ENCODE results near the gene ADCK2.
"Not testable (repeated sequence)": the region's sequence is repeated elsewhere in the genome, so short reads cannot be mapped to it uniquely, and the experiment has no call there.

Gene ADCK2

GRCh38 chr7:140667476-140667875, 5.3 kb upstream of the ADCK2 start:
- Histone ChIP-seq H3K27me3 (replicated peaks in 2 of 5; ENCODE audit: control insufficient read depth in 4 of 5, insufficient read depth in 5 of 5, low read length in 4 of 5) (no peaks in the 10 kb centered on the region), H3K4me3 (ENCODE audit: control insufficient read depth in 1 of 7, extremely low read depth in 1 of 7, insufficient read depth in 4 of 7, low read depth in 2 of 7, low read length in 6 of 7) (no peak overlapping the region), H3K9me3 (ENCODE audit: control extremely low read depth in 1 of 5, control insufficient read depth in 4 of 5, insufficient read depth in 2 of 5, low read depth in 1 of 5, low read length in 4 of 5) (no peaks in the 10 kb centered on the region), H3K36me3 (ENCODE audit: control insufficient read depth in 4 of 4, insufficient read depth in 4 of 4, low read length in 3 of 4) (no peaks in the 10 kb centered on the region), H3K4me1 (ENCODE audit: control extremely low read depth in 1 of 4, control insufficient read depth in 4 of 4, insufficient read depth in 4 of 4, low read length in 3 of 4) (peaks cover 0 to 14% (median 0%) of the 10 kb centered on the region in 4 experiments), H3K27ac (ENCODE audit: insufficient read depth in 1 of 2, low read depth in 1 of 2, low read length in 2 of 2, poor library complexity in 1 of 2, severe bottlenecking in 2 of 2) (no peak overlapping the region)
- DNase-seq = no peak
- 88% methylated on average over 1 of the region's 1 CpG for WGBS (ENCODE audit: insufficient coverage)
- POLR2A ChIA-PET = no interaction called here
- CTCF ChIA-PET = no interaction called here

GRCh38 chr7:140668641-140669040, 4.1 kb upstream of the ADCK2 start:
- no peaks in the 10 kb centered on the region for H3K27me3 ChIP-seq (replicated peaks in 2 of 5; ENCODE audit: control insufficient read depth in 4 of 5, insufficient read depth in 5 of 5, low read length in 4 of 5)
- ChIA-PET POLR2A (no interaction called here), CTCF (interaction anchor here (0.8 to 2.2 kb wide), 3 partner anchors 12 to 28 kb away, joined by 3 to 5 read pairs (median 3); partner anchors contain the start of gene DENND2A)
- H3K27ac ChIP-seq (ENCODE audit: insufficient read depth in 1 of 2, low read depth in 1 of 2, low read length in 2 of 2, poor library complexity in 1 of 2, severe bottlenecking in 2 of 2) = no peak overlapping the region
- H3K9me3 ChIP-seq (ENCODE audit: control extremely low read depth in 1 of 5, control insufficient read depth in 4 of 5, insufficient read depth in 2 of 5, low read depth in 1 of 5, low read length in 4 of 5) = no peaks in the 10 kb centered on the region
- H3K36me3 ChIP-seq (ENCODE audit: control insufficient read depth in 4 of 4, insufficient read depth in 4 of 4, low read length in 3 of 4) = no peaks in the 10 kb centered on the region
- no peak overlapping the region for H3K4me3 ChIP-seq (ENCODE audit: control insufficient read depth in 1 of 7, extremely low read depth in 1 of 7, insufficient read depth in 4 of 7, low read depth in 2 of 7, low read length in 6 of 7)
- WGBS (ENCODE audit: insufficient coverage) = 0% methylated on average over 1 of the region's 1 CpG
- DNase-seq = peak in 1 of 3 donors; percentile 19
- H3K4me1 ChIP-seq (ENCODE audit: control extremely low read depth in 1 of 4, control insufficient read depth in 4 of 4, insufficient read depth in 4 of 4, low read length in 3 of 4) = peaks cover 0 to 19% (median 5%) of the 10 kb centered on the region in 4 experiments

- no peaks in the 10 kb centered on the region for H3K9me3 ChIP-seq (ENCODE audit: control extremely low read depth in 1 of 5, control insufficient read depth in 4 of 5, insufficient read depth in 2 of 5, low read depth in 1 of 5, low read length in 4 of 5)
- WGBS (ENCODE audit: insufficient coverage) = 93% methylated on average over 2 of the region's 3 CpGs
- H3K27me3 ChIP-seq (replicated peaks in 2 of 5; ENCODE audit: control insufficient read depth in 4 of 5, insufficient read depth in 5 of 5, low read length in 4 of 5) = no peaks in the 10 kb centered on the region
- peaks cover 0 to 27% (median 12%) of the 10 kb centered on the region in 4 experiments for H3K4me1 ChIP-seq (ENCODE audit: control extremely low read depth in 1 of 4, control insufficient read depth in 4 of 4, insufficient read depth in 4 of 4, low read length in 3 of 4)
- CTCF ChIA-PET = interaction anchor here (1.0 to 2.3 kb wide), 4 partner anchors 9 to 252 kb away, joined by 3 to 8 read pairs (median 4); partner anchors contain the start of gene DENND2A
- H3K4me3 ChIP-seq (ENCODE audit: control insufficient read depth in 1 of 7, extremely low read depth in 1 of 7, insufficient read depth in 4 of 7, low read depth in 2 of 7, low read length in 6 of 7) = no peak overlapping the region
- H3K27ac ChIP-seq (ENCODE audit: insufficient read depth in 1 of 2, low read depth in 1 of 2, low read length in 2 of 2, poor library complexity in 1 of 2, severe bottlenecking in 2 of 2) = no peak overlapping the region
- POLR2A ChIA-PET = interaction anchor here (0.6 kb wide), 1 partner anchor 250 kb away, joined by 4 read pairs; no protein-coding TSS in a partner anchor
- no peak for DNase-seq
- no peaks in the 10 kb centered on the region for H3K36me3 ChIP-seq (ENCODE audit: control insufficient read depth in 4 of 4, insufficient read depth in 4 of 4, low read length in 3 of 4)
These were observed 3.4 kb upstream of the ADCK2 start for GRCh38 chr7:140669352-140669751.

GRCh38 chr7:140669862-140670261, 2.9 kb upstream of the ADCK2 start:
- POLR2A ChIA-PET = interaction anchor here (0.6 kb wide), 1 partner anchor 250 kb away, joined by 4 read pairs; no protein-coding TSS in a partner anchor

GRCh38 chr7:140670343-140670935, 2.3 kb upstream of the ADCK2 start:
- no peaks in the 10 kb centered on the region for H3K9me3 ChIP-seq (ENCODE audit: control extremely low read depth in 1 of 5, control insufficient read depth in 4 of 5, insufficient read depth in 2 of 5, low read depth in 1 of 5, low read length in 4 of 5)
- WGBS (ENCODE audit: insufficient coverage) = 30% methylated on average over 2 of the region's 4 CpGs
- CTCF ChIA-PET = interaction anchor here (1.0 to 2.3 kb wide), 2 partner anchors 10 to 253 kb away, joined by 3 to 8 read pairs; no protein-coding TSS in a partner anchor
- no peaks in the 10 kb centered on the region for H3K27me3 ChIP-seq (replicated peaks in 2 of 5; ENCODE audit: control insufficient read depth in 4 of 5, insufficient read depth in 5 of 5, low read length in 4 of 5)
- H3K36me3 ChIP-seq (ENCODE audit: control insufficient read depth in 4 of 4, insufficient read depth in 4 of 4, low read length in 3 of 4) = no peaks in the 10 kb centered on the region
- POLR2A ChIA-PET = interaction anchor here (0.7 kb wide), 1 partner anchor 97 kb away, joined by 3 read pairs; no protein-coding TSS in a partner anchor
- H3K27ac ChIP-seq (ENCODE audit: insufficient read depth in 1 of 2, low read depth in 1 of 2, low read length in 2 of 2, poor library complexity in 1 of 2, severe bottlenecking in 2 of 2) = no peak overlapping the region
- peaks cover 0 to 36% (median 19%) of the 10 kb centered on the region in 4 experiments for H3K4me1 ChIP-seq (ENCODE audit: control extremely low read depth in 1 of 4, control insufficient read depth in 4 of 4, insufficient read depth in 4 of 4, low read length in 3 of 4)
- peak in 1 of 3 donors; percentile 33 for DNase-seq
- H3K4me3 ChIP-seq (ENCODE audit: control insufficient read depth in 1 of 7, extremely low read depth in 1 of 7, insufficient read depth in 4 of 7, low read depth in 2 of 7, low read length in 6 of 7) = no peak overlapping the region

More at GRCh38 chr7:140669862-140670261, 2.9 kb upstream of the ADCK2 start:
- not testable (repeated sequence) for H3K36me3 ChIP-seq (ENCODE audit: control insufficient read depth in 4 of 4, insufficient read depth in 4 of 4, low read length in 3 of 4); H3K27ac ChIP-seq (ENCODE audit: insufficient read depth in 1 of 2, low read depth in 1 of 2, low read length in 2 of 2, poor library complexity in 1 of 2, severe bottlenecking in 2 of 2); H3K9me3 ChIP-seq (ENCODE audit: control extremely low read depth in 1 of 5, control insufficient read depth in 4 of 5, insufficient read depth in 2 of 5, low read depth in 1 of 5, low read length in 4 of 5); DNase-seq; H3K27me3 ChIP-seq (replicated peaks in 2 of 5; ENCODE audit: control insufficient read depth in 4 of 5, insufficient read depth in 5 of 5, low read length in 4 of 5); H3K4me3 ChIP-seq (ENCODE audit: control insufficient read depth in 1 of 7, extremely low read depth in 1 of 7, insufficient read depth in 4 of 7, low read depth in 2 of 7, low read length in 6 of 7)
- WGBS (ENCODE audit: insufficient coverage) = 98% methylated on average over 9 of the region's 10 CpGs
- H3K4me1 ChIP-seq (ENCODE audit: control extremely low read depth in 1 of 4, control insufficient read depth in 4 of 4, insufficient read depth in 4 of 4, low read length in 3 of 4) = peaks cover 0 to 31% (median 14%) of the 10 kb centered on the region in 4 experiments
- CTCF ChIA-PET = interaction anchor here (1.0 to 2.3 kb wide), 3 partner anchors 9 to 253 kb away, joined by 3 to 8 read pairs (median 5); no protein-coding TSS in a partner anchor

- 92% methylated on average over 14 of the region's 15 CpGs for WGBS (ENCODE audit: insufficient coverage)
- ChIA-PET CTCF (no interaction called here), POLR2A (no interaction called here)
- H3K4me1 ChIP-seq (ENCODE audit: control extremely low read depth in 1 of 4, control insufficient read depth in 4 of 4, insufficient read depth in 4 of 4, low read length in 3 of 4) = peaks cover 0 to 45% (median 24%) of the 10 kb centered on the region in 4 experiments
- peaks cover 0 to 5% (median 0%) of the 10 kb centered on the region in 4 experiments for H3K36me3 ChIP-seq (ENCODE audit: control insufficient read depth in 4 of 4, insufficient read depth in 4 of 4, low read length in 3 of 4)
- DNase-seq = no peak
- H3K9me3 ChIP-seq (ENCODE audit: control extremely low read depth in 1 of 5, control insufficient read depth in 4 of 5, insufficient read depth in 2 of 5, low read depth in 1 of 5, low read length in 4 of 5) = no peaks in the 10 kb centered on the region
- H3K27me3 ChIP-seq (replicated peaks in 2 of 5; ENCODE audit: control insufficient read depth in 4 of 5, insufficient read depth in 5 of 5, low read length in 4 of 5) = no peaks in the 10 kb centered on the region
- H3K4me3 ChIP-seq (ENCODE audit: control insufficient read depth in 1 of 7, extremely low read depth in 1 of 7, insufficient read depth in 4 of 7, low read depth in 2 of 7, low read length in 6 of 7) = peak overlapping the region in 3 of 7 experiments; percentile 42 to 87 (median 55)
- no peak overlapping the region for H3K27ac ChIP-seq (ENCODE audit: insufficient read depth in 1 of 2, low read depth in 1 of 2, low read length in 2 of 2, poor library complexity in 1 of 2, severe bottlenecking in 2 of 2)
These were observed 779 bp upstream of the ADCK2 start for GRCh38 chr7:140671966-140672365.

All from common myeloid progenitor, CD34-positive (primary cell).